Esophagus muscularis mucosa (tissue), 4 donors: Measurements from ENCODE around the gene GNAT1.

Experiments used
- EP300 ChIP-seq: sonication (generic); formaldehyde crosslinking; IDR thresholded peaks from one replicate; pipeline ENCODE4 v1.6.1; 2017; ENCODE audit warnings: antibody characterized with exemption
- POLR2A ChIP-seq: fragments of 450-650 bp; IDR thresholded peaks from one replicate; pipeline ENCODE4 v1.6.1; 2017; ENCODE audit warnings: antibody characterized with exemption, moderate library complexity, mild to moderate bottlenecking, low read depth
- POLR2AphosphoS5 ChIP-seq, 2 donors: sonication (generic); formaldehyde crosslinking; IDR thresholded peaks; one replicate each; pipeline ENCODE4 v1.6.1; 2017; ENCODE audit warnings: antibody characterized with exemption in 2 of 2
- TF ChIP-seq, protein P1 (sequence below), 3 experiments: fragments of 200-600 bp in 2 of 3; fragments of 450-650 bp in 1 of 3; sonication (generic) in 2 of 3; IDR thresholded peaks; one replicate each; pipeline ENCODE4 v1.5.1; 2017 to 2019; ENCODE audit warnings: antibody characterized with exemption in 3 of 3, mild to moderate bottlenecking in 2 of 3, moderate library complexity in 1 of 3

- TF ChIP-seq EP300, result no peak
- TF ChIP-seq POLR2A, result no peak
- TF ChIP-seq, protein P1, sequence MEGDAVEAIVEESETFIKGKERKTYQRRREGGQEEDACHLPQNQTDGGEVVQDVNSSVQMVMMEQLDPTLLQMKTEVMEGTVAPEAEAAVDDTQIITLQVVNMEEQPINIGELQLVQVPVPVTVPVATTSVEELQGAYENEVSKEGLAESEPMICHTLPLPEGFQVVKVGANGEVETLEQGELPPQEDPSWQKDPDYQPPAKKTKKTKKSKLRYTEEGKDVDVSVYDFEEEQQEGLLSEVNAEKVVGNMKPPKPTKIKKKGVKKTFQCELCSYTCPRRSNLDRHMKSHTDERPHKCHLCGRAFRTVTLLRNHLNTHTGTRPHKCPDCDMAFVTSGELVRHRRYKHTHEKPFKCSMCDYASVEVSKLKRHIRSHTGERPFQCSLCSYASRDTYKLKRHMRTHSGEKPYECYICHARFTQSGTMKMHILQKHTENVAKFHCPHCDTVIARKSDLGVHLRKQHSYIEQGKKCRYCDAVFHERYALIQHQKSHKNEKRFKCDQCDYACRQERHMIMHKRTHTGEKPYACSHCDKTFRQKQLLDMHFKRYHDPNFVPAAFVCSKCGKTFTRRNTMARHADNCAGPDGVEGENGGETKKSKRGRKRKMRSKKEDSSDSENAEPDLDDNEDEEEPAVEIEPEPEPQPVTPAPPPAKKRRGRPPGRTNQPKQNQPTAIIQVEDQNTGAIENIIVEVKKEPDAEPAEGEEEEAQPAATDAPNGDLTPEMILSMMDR (IDR thresholded peaks at IDR 0.05), result no peak
- TF ChIP-seq POLR2AphosphoS5 (IDR thresholded peaks at IDR 0.05), result no peak
These were observed 23.4 kb downstream of the GNAT1 start for GRCh38 chr3:50214824-50215223.
